Activated effector memory CD4-positive, alpha-beta T cell treated with Interleukin-2 at 50 U/mL for 16 hours (primary cell): ENCODE results near the gene MAP7D3.

Source experiments
- DNase-seq: peaks from one replicate; pipeline ENCODE4 v3.0.0-alpha.2; 2020

Gene MAP7D3

GRCh38 chrX:136203438-136203837, 47.8 kb downstream of the MAP7D3 start:
- no peak for DNase-seq

GRCh38 chrX:136202889-136203288, 48.3 kb downstream of the MAP7D3 start:
- no peak for DNase-seq

DNA sequence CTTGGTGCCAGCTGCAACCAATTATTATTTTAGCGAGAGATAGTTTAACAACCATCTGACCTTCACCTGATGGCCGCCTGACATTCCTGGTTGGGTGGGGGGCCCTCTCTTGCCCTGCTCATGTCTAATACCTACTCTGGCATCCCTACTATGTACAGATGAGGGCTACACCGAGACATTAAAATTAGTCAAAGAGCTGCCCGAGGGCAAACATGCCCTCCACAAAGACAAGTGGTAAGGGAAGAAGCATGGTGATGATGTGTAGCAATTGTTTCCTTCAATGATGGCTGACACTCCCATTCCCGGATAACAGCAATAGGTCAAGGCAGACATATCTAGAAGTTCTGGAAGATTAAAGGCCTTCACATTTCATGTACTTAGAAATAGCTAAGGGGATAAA, 49.6 kb downstream of the MAP7D3 start:
- DNase-seq, result no peak

- DNase-seq, result no peak
Observed at GRCh38 chrX:136200466-136200865, 50.7 kb downstream of the MAP7D3 start.

- no peak for DNase-seq
Observed at GRCh38 chrX:136199365-136199764, 51.8 kb downstream of the MAP7D3 start.

GRCh38 chrX:136198678-136199243, 52.4 kb downstream of the MAP7D3 start:
- DNase-seq, result no peak

DNA sequence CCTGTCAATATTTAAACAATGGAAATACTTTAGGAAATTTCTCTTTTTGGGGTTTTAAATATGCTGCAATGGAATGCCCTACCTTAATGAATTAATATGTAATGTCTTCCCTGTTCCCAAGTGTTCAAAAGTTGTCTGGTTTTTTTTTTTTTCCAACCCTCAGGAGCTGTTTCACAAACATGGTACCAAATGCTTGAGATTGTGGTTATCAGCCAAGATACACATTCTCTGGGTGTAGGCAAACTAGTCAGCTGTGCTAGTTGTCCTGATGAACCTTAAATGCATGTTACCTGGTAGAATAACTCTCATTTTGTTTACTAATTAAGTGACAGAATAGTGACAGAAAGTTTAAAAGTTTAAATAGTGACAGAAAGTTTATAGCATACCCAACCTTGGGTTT, 53.2 kb downstream of the MAP7D3 start:
- DNase-seq, result no peak

GRCh38 chrX:136196691-136197155, 54.5 kb downstream of the MAP7D3 start:
- no peak for DNase-seq

- no peak for DNase-seq
Observed at GRCh38 chrX:136195247-136195646, 56.0 kb downstream of the MAP7D3 start.

DNA sequence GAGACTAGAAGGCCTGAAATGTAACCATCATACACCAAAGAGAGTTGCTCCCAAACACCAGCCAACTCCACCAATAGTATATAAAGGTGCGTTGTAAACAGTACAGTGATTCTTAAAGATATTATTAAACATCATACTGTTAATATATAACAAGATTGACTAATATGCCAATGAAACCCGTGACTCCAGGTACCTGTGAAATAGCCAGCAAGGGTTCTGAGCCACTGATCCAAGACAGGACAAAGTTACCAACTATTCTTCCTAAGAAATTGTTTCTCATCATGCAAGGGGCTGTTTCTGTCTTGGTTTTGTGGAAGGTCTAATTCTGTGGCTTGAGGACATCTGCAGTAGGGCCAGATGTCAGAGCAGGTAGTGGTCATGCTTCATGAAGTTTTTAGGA, 56.7 kb downstream of the MAP7D3 start:
- DNase-seq, result no peak

DNA sequence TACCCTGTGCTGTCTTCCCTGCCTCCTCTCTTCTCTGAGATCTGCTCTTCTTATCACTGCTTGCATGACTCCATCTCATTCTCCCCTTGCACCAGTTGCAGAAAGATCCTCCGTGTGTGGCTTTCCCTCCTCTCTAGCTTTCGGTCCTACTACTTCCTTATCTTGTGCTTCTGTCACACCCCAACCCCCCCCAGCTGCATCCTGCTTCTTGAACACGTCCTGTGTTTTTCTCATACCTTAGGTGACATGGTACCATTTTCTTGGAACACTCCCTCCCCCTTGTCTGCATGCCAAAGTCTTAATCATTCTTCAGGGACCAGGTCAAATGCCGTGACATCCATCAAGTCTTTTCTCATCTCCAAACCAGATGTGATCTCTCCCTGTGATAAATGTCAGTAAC, 57.4 kb downstream of the MAP7D3 start:
- DNase-seq, result no peak

DNA sequence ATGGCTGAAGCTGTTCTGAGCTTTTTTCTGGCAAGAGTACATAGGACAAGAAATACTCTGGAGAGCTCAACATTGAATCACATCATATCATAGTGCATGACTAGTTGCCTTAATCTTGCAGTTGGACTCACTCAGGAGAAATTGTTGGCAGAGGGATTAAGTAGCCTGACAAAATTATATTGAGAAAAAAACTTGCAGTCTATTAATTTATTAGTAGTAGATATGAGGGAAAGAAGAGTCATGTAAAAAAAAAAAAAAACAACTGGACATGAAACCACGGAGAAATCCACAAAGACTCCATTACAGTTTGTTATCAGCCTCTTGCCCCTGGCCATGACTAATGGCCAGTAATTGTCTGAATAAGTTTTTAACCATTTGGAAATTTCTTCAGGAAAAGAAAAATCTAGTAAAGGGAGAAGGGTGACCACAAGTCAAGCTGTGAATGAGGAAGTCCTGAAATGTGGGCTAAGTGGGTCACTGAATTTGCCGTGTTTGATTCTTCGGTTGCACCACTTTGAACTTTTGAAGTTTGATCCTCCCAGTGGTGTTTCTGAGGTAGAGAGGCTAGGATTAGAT, 58.3 kb downstream of the MAP7D3 start:
- no peak for DNase-seq

DNA sequence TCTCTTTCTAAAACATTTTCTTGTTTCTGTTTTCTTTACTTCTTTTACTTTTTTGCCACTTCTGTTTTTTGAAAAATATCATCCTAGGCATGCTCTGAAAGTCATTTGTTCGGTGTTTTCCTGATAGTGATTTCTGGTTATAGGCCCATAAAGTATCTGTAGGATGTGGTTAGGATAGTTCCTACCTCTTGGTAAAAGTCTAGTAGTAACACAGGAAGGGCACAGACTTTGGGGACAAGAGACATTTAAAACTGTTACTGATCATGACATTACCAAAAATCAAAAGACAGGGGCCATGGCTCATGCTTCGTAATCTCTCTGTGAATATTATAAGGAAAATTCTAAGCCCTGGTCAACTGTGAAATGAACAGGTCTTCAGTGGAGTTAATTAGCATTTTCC, 59.1 kb downstream of the MAP7D3 start:
- no peak for DNase-seq

GRCh38 chrX:136191171-136191570, 60.0 kb downstream of the MAP7D3 start:
- DNase-seq, result no peak

DNA sequence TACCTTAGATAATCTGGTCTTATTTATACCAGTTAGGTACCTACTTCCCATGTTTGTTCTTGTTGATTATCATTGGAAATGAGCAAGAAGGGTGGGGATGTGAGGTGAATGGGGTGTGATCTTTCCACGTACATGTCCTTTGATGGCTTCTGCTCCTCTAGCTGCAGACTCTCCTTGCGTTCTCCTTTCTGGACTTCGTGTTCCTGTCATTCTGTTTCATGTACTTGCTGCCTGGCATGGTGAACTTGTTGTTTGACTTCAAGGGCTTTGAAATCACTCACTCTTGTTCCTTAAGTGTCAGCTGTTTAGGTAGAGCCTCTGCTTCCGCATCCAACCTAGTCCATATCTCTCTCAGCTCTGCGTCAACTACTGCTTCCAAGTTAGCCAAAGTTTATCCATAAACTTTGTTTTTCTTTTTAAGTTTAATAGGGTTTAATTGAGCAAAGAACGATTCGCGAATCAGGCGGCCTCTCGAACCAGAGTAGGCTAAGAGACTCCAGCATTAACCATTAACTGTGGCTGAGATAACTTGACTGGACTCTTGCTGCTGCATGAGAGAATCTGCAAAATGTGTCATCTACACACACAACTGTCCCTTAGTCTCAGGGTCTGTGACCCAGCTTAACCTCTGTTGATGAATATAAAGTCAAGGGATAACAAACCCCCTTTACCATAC, 61.0 kb downstream of the MAP7D3 start:
- no peak for DNase-seq

DNA sequence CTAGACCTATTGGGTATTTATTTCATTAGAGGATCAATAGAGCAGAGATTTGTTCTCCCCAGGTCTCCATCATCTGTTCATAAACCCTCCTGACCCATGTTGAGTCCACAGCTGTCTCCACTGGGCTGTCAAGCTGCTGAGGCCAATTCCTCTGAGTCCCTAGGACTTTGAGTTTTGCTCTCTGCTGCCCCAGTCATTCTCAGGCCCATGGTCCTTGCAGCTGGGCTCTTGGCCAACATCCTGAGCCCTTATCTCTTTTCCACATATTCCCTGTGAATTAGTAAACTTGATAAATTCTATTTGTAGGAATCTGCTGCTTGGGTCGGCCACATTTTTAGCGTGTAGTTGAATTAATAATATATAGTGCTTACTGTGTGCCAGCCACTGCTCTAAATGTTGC, 62.0 kb downstream of the MAP7D3 start:
- DNase-seq, result no peak

DNA sequence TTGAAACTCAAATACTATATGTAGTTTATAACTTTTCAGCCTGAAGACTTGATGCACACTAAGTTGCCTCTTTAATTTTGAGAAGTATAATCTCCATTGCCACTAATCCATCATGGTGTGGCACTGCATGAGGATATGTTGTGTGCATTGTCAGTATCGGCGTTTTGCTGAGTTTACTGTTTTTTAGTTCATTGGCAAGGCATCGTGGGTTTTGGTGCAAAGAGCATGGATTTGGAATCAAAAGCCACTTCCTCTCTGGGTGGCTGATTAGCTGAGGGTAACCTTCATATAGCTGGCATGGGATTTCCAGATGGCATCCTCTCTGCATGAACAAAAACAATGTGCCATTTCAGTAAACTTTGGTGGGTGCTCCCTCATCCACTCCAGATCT, 65.2 kb downstream of the MAP7D3 start:
- DNase-seq, result no peak

DNA sequence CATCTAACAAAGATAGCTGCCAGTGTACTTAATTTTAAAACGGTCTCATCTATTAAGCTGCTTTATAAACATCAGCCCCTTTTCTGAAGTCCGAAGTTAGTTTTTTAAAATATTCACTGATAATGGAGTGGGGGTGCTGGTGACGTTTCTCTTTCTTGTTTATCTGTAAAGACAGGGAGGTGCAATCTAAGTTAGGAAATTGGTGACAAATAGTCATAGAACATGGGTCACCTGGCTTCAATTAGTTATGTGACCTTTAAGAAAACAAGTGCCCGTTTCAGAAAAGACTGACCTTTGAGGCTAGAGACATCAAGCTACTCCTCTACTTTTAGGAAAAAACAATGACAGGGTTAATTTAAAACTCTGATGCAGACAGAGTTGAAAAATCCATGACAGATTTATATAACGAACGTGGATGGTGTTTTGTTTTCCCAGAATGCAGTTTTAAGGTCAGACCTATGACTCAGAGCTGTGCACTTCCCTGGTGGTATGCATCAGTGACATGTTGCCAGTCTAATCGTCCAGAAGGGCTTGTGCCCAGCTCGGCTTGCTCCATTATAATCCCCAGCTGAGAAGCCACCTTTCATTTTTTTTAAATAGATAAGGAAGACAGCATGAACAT, 65.7 kb downstream of the MAP7D3 start:
- DNase-seq, result no peak

- no peak for DNase-seq
Observed at GRCh38 chrX:136183917-136184316, 67.3 kb downstream of the MAP7D3 start.

DNA sequence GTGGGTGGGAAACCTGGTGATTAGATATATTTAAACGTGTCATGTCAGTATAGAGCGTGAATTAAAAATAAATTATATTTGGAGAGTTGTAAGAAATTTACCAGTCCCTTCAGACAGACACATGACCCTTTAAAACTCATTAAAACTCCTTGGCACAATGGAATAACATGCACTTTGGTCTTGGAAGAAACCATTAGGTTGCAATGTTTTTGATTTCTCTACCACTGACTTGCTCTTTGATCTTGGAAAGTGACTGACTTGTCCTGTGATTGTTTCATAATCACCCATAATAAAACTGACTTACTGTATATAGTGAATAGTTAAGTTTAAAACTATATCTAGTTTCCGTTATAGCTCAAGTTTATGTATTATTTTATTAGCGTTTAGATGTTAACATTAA, 68.0 kb downstream of the MAP7D3 start:
- DNase-seq, result no peak

DNA sequence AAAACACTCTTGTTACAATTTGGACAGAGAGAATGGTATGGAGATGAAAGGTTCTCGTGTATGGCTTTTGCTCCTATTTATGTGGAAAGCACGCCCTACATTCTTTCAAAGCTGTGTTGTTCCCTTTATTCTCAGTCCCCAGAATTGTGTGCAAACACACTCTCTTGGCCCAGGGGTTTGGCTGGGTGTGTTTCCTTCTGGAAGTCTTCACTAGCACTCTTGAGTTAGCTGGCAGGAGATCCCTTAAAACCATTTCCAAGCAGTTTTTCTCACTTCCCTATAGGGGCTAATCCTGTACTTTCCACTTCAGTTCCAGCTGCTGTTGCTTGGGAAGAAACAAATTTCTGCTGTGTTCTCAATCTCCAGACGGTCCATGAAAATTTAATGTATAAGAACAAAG, 68.8 kb downstream of the MAP7D3 start:
- no peak for DNase-seq

DNA sequence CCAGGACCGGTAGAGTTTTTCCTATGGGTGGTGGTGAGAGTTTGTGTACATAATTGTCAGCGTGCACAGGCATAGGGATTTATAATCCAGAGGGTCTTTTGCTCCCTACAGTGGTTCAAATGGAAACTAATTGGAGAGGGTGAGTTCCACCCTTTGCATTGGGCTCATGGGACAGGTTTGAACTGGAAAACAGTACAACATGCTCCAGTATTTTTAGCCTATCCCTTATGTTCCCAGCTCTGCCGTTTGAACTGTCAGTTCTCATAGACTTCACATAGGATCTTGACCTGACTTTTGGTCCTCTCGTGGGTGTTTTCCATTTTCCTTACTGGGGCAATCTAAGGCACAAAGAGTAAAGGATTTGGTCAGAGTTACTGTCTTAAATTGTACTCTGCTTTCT, 72.1 kb downstream of the MAP7D3 start:
- DNase-seq, result no peak

DNA sequence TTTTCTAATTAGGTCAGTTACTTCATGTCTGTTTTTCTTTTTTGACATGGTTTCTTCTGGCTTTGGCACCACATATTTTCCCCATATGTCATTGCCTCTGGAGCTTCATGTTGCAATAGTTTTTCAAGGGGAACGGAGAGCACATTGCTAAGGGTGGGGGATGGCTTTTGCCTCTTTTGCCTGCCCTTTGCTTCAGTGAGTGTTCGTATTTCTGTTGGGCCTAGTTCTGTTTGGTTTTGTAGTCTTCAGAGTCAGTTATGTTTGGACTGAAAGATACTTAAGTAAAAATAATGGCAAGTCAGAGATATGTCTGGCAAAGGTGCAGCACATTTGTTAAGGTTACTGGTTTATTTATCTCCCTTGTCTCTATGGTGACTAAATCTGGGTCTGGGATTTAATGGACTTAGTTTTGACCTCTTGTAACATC, 74.8 kb downstream of the MAP7D3 start:
- no peak for DNase-seq

GRCh38 chrX:136171420-136171819, 79.8 kb downstream of the MAP7D3 start:
- no peak for DNase-seq
